CD4-positive, alpha-beta T cell treated with Interferon gamma for 1 hour (primary cell): ENCODE results near the gene IGFN1.
"Not testable (repeated sequence)": the region's sequence is repeated elsewhere in the genome, so short reads cannot be mapped to it uniquely, and the experiment has no call there.

Experiments
- DNase-seq: peaks from one replicate; pipeline ENCODE4 v3.0.0-alpha.2; 2020

IGFN1 gene

GRCh38 chr1:201219481-201220387 lies 29.1 kb downstream of the IGFN1 start:
- DNase-seq, result no peak

GRCh38 chr1:201220388-201220715 lies 29.7 kb downstream of the IGFN1 start:
- no peak for DNase-seq

GRCh38 chr1:201221201-201221846 lies 30.7 kb downstream of the IGFN1 start:
- no peak for DNase-seq

GRCh38 chr1:201222125-201222524 lies 31.5 kb downstream of the IGFN1 start:
- DNase-seq, result no peak

GRCh38 chr1:201223852-201224665 lies 33.4 kb downstream of the IGFN1 start:
- DNase-seq, result no peak

DNA sequence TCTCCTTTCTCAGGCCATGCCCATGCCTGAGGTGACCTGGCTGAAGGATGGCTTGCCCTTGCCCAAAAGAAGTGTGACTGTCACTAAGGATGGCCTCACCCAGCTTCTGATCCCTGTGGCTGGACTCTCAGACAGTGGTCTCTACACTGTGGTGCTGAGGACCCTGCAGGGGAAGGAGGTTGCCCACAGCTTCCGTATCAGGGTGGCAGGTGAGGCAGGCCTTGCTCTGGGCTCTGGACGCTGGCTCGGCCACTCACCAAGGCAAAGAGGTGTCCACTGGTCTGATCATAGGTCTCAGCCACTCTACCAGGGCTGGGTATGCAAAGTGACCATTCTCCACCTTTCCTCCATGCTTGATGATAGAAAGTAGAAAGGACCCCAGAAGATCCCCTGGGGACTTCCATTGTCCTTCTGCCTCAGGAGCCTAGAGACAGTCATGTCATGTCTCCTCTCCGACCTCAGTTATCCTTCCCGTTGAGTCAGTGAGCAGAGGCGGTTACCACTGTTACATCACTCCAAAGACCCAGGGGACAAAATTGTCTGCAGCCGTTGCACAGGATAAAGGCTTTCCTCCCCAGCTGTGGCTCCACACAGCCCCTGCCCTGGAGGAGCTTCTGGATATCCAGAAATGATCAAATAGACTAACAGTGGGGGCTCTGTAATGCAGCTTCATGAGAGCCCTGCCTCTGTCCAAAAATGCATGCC lies 34.2 kb downstream of the IGFN1 start:
- DNase-seq, result no peak

- no peak for DNase-seq
Observed at GRCh38 chr1:201226178-201226514, 35.5 kb downstream of the IGFN1 start.

DNA sequence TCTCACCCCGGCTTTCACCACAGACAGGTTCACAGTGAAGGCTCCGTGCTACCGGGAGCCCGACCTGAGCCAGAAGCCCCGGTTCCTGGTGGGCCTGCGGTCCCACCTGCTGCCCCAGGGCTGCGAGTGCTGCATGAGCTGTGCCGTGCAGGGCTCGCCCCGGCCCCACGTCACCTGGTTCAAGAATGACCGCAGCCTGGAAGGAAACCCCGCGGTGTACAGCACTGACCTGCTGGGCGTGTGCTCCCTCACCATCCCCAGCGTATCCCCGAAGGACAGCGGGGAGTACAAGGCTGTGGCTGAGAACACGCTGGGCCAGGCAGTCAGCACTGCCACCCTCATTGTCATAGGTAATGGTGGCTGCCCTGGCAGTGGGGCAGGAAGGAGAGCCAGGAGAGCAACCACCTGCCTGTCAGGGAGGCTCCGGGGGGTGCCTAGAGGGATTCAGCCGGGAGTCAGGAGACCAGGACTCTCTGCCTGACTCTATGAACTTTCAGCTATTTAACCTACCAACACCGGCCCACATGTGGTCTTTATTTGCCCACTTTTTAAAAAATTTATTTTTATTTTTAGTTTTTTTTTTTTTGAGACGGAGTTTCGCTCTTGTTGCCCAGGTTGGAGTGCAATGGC lies 36.4 kb downstream of the IGFN1 start:
- no peak for DNase-seq

DNA sequence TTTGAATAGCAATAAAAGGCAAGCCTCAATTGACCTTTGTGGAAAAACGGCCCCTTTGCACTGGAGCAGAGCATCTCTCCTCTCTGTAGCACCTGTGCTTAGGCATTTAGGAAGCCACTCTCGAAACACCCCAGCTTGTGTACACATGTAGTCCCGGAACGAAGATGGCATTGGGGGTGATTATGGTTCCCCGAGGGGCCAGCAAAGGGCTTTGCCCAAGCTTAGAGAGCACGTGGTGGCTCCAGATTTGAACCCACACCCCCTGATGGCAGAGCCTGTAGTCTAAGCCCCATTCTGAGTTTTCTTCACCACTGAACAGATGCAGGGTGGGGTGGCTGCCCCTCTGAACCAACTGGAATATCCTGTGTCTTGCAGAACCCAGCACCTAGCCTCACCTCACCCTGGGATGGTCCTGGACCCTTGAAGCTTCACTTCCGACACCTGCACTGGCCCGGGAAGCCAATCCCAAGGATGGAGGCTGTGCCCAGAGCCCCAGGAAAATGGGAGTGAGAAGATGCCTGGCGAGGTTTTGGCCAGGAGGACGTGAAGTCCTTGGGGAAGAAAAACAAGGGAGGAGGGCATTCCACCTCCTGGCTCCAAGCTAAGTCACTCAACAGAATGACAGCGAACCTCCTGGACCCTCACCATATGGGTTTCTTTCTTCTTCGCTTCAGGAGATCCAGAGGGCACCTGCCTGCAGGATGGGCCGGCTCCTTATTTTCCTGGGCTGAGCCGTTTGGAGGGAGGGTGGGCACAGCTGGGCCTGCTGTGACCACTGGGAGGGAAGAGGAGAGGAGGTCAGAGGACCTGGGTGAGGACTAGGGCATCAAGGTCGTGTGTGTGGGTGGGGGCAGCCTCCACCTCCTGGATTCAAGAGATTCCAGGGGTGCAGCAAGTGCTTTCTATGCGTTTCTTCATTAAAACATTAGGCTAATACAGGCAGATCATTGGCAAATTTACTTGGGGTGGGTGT lies 37.7 kb downstream of the IGFN1 start:
- no peak for DNase-seq

- no peak for DNase-seq
Observed at GRCh38 chr1:201229095-201229494, 38.5 kb downstream of the IGFN1 start.

- no peak for DNase-seq
Observed at GRCh38 chr1:201229771-201230635, 39.4 kb downstream of the IGFN1 start.

DNA sequence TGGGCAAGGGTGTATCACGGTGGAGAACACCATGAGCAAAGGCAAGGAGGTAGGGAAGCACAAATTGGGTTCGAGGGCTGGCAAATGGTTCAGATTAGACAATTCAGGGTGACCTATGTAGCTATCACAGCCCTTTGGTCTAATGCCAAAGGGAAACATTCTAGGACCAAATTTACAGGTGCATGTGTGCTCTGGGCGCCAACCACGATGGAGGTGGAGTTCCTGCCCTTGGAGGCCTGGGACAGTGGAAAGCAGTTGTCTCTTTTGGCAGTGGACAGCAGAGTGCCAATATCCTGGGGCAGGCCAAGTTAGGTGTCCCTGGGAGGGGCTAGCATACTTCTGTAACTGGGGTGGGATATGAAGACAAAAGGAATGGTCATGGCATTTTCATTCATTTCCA lies 40.1 kb downstream of the IGFN1 start:
- no peak for DNase-seq

- not testable (repeated sequence) for DNase-seq
Observed at GRCh38 chr1:201239646-201240045, 49.0 kb downstream of the IGFN1 start.

GRCh38 chr1:201240171-201240570 lies 49.5 kb downstream of the IGFN1 start:
- DNase-seq, result no peak

DNA sequence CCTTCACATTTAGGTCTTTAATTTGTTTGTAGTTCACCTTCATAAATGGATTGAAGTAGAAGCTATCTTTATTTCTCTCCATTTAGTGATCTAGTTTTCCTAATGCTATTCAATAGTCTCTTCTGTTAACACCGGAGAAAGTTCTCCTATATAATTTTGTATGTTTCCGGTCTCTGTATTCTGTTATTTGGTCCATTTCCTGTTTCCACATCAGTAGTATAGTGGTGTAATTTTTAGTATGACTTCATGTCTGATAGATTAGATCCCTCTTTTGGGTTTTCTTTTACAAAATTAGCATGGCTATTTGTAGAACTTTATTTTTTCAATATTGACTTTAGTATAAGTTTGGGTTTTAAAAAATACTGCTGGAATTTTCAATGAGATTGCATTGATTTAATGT lies 51.1 kb downstream of the IGFN1 start:
- DNase-seq, result no peak

DNA sequence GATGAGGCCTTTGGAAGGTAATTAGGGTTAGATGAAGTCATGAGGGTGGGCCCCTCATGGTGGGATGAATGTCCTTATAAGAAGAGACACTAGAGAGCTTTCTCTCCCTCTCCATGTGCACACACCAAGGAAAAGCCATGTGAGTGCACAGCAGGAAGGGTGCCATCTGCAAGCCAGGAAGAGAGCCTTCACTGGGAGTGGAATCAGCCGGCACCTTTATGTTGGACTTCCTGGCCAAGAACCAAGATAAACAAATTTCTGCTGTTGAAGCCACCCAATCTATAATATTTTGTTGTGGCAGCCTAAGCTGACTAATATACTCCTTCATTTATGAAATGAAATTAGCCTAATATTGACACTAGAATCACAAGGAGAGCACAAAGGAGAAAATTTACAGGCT lies 54.5 kb downstream of the IGFN1 start:
- no peak for DNase-seq

GRCh38 chr1:201248721-201249559 lies 58.3 kb downstream of the IGFN1 start:
- DNase-seq, result no peak

DNA sequence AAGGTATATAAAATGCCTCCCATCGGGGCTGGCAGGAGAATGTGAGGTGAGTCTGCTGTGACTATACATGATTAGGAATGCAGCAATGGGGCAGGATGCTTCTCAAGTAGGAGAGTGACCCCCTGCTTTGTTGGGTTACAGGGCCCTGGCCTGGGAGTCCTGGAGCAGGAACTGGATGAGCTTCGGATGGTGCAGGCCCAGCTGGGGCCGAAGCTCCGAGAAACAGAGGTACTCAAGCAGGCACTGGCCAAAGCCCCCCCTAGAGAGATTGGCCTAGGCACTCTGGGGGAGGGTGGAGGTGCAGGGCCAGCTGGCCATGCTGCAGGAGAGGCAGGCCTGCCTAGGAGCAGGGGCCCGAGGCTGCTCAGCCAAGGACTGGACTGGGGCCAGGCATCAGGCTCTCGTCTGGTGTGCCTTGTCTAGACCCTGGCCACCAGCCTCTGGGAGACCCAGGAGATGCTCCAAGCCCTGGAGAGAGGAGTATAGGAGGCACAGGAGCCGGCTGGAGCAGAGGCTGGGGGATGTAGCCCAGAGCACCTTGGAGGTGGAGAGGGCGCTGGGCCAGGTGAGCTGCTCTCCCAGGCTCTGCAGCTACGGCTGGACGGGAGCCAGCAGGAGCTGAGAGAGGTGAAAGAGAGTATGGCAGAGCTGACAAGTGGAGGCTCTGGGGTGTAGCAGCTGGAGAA lies 59.8 kb downstream of the IGFN1 start:
- DNase-seq, result no peak

DNA sequence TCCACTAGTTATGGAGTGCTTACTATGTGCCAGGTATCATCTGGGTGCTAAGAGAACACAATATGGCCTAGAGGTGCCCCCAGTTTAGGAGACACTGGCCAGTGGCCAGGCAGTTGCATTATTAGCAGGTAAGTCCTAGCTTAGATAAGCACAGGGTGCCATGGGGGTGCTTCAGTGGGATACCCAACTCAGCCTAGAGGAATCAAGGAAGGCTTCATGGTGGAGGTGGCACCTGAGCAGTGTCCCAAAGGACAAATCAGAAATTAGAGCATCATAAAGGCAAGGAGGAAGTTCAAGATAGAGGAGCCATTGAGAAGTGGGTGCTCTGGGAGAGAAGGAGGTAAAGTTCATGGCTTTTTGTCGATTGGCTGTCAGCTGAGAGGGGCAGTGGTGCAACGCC lies 60.8 kb downstream of the IGFN1 start:
- DNase-seq, result no peak
